Measurements from ENCODE around the gene BAZ2B. TPM values are rescaled to one million over a fixed set of nuclear protein-coding genes. Genes with fewer than 3 reads are reported as not detected.

The BAZ2B gene
- total and polyA plus RNA-seq, 2 of the 13 experiments (the other 11 are each of a cell fraction or from before 2014, with no cell fraction given) = 14.0 to 15.1 TPM

DNA sequence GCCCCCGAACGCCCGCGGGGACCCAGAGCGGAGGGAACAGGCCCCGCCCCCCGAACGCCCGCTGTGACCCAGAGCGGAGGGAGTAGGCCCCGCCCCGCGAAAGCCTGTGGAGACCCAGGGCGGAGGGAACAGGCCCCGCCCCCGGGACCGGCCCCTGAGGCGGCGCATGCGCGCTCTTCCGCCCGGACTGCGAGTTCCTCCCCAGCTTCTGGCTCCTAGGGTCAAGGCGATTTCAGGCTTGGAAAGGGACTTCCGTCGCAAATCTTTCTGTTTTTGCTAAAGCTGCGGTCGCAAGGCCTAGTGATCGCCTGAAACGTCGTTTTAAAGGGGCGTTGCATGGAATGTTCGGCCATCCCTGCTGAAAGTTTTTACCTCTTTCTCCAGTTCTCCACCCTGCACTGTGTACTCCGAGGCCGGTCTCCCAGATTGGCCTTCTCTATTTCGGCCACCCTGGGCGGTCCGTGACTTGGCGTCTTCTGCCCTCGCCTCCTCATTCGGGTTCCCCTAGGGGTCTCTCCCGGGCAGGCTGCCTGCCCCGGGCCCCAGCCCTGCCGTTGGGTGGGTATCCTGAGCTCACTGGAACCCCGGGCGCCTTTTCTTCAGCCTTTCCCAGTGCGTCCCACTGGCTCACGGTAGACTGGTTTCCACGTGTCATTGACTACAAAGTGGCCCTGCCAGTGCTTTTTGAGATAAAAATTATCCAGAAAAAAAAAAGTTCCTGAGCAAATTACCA lies 329.5 kb downstream of the BAZ2B start (continued):
- TF ChIP-seq TBX3 (IDR thresholded peaks at IDR 0.05; ENCODE audit: borderline replicate concordance) (no peak), ZSCAN30 (CRISPR knock-in tag; IDR thresholded peaks at IDR 0.05) (no peak), MED1 (CRISPR knock-in tag; IDR thresholded peaks at IDR 0.05) (peak; percentile 63), ZNF296 (CRISPR knock-in tag; conservative IDR thresholded peaks at IDR 0.05) (peak; percentile 87), RBFOX2 (IDR thresholded peaks at IDR 0.05; ENCODE audit: low read depth, low read length) (peak; percentile 91), NBN (conservative IDR thresholded peaks at IDR 0.05) (no peak), NCOR1 (IDR thresholded peaks at IDR 0.05; ENCODE audit: borderline replicate concordance, low read length) (no peak; the same call in 1 of the 2 replicates), SCMH1 (CRISPR knock-in tag; IDR thresholded peaks at IDR 0.05; ENCODE audit: borderline replicate concordance) (no peak), GATAD2A (CRISPR knock-in tag; IDR thresholded peaks at IDR 0.05) (peak; percentile 30; the same call in 1 of the 2 replicates), PPARG (CRISPR knock-in tag; conservative IDR thresholded peaks at IDR 0.05) (no peak), RFXANK (CRISPR knock-in tag; IDR thresholded peaks at IDR 0.05) (no peak), HIVEP1 (CRISPR knock-in tag; IDR thresholded peaks at IDR 0.05) (0 out of 2 replicates have a peak, but pooled peaks have one; percentile 48), PHF21A (CRISPR knock-in tag; IDR thresholded peaks at IDR 0.05) (peak; percentile 67), MED8 (CRISPR knock-in tag; IDR thresholded peaks at IDR 0.05; ENCODE audit: insufficient replicate concordance) (peak; percentile 32), ZNF878 (CRISPR knock-in tag; IDR thresholded peaks at IDR 0.05) (no peak), IRX3 (CRISPR knock-in tag; IDR thresholded peaks at IDR 0.05; ENCODE audit: borderline replicate concordance, low read depth) (no peak), ZNF781 (CRISPR knock-in tag; IDR thresholded peaks at IDR 0.05; ENCODE audit: borderline replicate concordance, not compliant biosample characterization) (peak; percentile 78), HMGA1 (CRISPR knock-in tag; conservative IDR thresholded peaks at IDR 0.05) (no peak), DNMT3B (CRISPR knock-in tag; conservative IDR thresholded peaks at IDR 0.05) (no peak; the same call in 1 of the 2 replicates), ZNF598 (CRISPR knock-in tag; IDR thresholded peaks at IDR 0.05; ENCODE audit: borderline replicate concordance) (no peak), CHD2 (IDR thresholded peaks at IDR 0.05; ENCODE audit: low read depth, low read length) (no peak)
- TF ChIP-seq, protein P1, sequence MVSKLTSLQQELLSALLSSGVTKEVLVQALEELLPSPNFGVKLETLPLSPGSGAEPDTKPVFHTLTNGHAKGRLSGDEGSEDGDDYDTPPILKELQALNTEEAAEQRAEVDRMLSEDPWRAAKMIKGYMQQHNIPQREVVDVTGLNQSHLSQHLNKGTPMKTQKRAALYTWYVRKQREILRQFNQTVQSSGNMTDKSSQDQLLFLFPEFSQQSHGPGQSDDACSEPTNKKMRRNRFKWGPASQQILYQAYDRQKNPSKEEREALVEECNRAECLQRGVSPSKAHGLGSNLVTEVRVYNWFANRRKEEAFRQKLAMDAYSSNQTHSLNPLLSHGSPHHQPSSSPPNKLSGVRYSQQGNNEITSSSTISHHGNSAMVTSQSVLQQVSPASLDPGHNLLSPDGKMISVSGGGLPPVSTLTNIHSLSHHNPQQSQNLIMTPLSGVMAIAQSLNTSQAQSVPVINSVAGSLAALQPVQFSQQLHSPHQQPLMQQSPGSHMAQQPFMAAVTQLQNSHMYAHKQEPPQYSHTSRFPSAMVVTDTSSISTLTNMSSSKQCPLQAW (CRISPR knock-in tag; IDR thresholded peaks at IDR 0.05) = peak; percentile 67; the same call in 1 of the 2 replicates
- TF ChIP-seq, protein P2, sequence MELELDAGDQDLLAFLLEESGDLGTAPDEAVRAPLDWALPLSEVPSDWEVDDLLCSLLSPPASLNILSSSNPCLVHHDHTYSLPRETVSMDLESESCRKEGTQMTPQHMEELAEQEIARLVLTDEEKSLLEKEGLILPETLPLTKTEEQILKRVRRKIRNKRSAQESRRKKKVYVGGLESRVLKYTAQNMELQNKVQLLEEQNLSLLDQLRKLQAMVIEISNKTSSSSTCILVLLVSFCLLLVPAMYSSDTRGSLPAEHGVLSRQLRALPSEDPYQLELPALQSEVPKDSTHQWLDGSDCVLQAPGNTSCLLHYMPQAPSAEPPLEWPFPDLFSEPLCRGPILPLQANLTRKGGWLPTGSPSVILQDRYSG (CRISPR knock-in tag; IDR thresholded peaks at IDR 0.05) = no peak
- TF ChIP-seq, protein P3, sequence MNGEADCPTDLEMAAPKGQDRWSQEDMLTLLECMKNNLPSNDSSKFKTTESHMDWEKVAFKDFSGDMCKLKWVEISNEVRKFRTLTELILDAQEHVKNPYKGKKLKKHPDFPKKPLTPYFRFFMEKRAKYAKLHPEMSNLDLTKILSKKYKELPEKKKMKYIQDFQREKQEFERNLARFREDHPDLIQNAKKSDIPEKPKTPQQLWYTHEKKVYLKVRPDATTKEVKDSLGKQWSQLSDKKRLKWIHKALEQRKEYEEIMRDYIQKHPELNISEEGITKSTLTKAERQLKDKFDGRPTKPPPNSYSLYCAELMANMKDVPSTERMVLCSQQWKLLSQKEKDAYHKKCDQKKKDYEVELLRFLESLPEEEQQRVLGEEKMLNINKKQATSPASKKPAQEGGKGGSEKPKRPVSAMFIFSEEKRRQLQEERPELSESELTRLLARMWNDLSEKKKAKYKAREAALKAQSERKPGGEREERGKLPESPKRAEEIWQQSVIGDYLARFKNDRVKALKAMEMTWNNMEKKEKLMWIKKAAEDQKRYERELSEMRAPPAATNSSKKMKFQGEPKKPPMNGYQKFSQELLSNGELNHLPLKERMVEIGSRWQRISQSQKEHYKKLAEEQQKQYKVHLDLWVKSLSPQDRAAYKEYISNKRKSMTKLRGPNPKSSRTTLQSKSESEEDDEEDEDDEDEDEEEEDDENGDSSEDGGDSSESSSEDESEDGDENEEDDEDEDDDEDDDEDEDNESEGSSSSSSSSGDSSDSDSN (CRISPR knock-in tag; IDR thresholded peaks at IDR 0.05) = peak; percentile 72; the same call in 1 of the 2 replicates
- TF ChIP-seq, protein P4, sequence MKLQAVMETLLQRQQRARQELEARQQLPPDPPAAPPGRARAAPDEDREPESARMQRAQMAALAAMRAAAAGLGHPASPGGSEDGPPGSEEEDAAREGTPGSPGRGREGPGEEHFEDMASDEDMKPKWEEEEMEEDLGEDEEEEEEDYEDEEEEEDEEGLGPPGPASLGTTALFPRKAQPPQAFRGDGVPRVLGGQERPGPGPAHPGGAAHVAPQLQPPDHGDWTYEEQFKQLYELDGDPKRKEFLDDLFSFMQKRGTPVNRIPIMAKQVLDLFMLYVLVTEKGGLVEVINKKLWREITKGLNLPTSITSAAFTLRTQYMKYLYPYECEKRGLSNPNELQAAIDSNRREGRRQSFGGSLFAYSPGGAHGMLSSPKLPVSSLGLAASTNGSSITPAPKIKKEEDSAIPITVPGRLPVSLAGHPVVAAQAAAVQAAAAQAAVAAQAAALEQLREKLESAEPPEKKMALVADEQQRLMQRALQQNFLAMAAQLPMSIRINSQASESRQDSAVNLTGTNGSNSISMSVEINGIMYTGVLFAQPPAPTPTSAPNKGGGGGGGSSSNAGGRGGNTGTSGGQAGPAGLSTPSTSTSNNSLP (IDR thresholded peaks at IDR 0.05; ENCODE audit: low read depth, low read length) = 0 out of 2 replicates have a peak, but pooled peaks have one; percentile 2
